Uterus (tissue), 2 donors: ENCODE results near the gene CCNL2.

Source experiments
- POLR2A ChIP-seq, 2 donors: fragments of 450-650 bp; IDR thresholded peaks; one replicate each; pipeline ENCODE4 v1.6.1; 2016; ENCODE audit warnings: antibody characterized with exemption in 2 of 2, mild to moderate bottlenecking in 1 of 2, moderate library complexity in 1 of 2
- TF ChIP-seq, protein P1 (sequence below), 4 experiments: fragments of 200-600 bp in 2 of 4; fragments of 450-650 bp in 2 of 4; sonication (generic) in 2 of 4; IDR thresholded peaks; one replicate each; pipeline ENCODE4 v1.5.1; 2016 to 2019; ENCODE audit warnings: antibody characterized with exemption in 4 of 4, mild to moderate bottlenecking in 2 of 4, moderate library complexity in 1 of 4

DNA sequence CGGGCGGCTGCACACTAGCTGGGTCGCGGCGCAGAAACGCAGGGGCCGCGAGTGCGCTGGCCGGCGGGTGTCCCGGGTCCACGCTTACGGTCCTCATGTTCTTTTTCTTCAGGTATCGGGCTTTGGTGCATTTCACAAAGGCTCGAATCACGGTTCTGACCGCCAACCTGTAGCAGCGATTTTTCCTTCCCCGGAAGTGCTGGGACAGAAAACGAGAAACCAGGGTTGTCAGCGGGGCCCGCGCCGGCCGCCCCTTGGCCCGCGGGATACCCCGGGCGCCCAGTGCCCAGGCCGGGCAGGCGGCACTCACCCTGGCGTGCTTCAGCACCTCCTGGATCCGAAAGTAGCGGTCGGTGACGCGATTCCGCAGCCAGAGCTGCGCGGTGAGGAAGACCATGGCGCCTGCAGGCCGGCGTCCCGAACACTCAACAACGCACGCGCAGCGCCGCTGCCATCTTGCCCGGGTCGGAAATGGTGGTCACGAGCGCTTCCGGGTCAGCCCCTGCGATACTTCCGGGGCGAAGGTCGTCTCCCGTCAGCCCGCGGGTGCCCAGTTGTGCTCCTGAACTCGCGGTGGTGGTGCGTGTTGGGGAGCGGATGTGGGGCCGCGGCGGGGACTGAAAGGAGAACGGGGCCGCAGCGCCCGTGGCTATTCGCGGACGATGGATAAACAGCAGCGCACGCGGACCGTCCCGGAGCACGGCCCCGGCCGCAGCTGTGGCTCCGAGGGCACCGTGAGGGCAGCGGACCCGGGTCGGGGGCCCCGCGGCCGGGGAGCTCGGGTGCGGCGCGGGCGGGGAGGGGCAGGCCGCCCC lies 7.9 kb upstream of the CCNL2 start, which contains the start of gene MRPL20:
- TF ChIP-seq, protein P1, sequence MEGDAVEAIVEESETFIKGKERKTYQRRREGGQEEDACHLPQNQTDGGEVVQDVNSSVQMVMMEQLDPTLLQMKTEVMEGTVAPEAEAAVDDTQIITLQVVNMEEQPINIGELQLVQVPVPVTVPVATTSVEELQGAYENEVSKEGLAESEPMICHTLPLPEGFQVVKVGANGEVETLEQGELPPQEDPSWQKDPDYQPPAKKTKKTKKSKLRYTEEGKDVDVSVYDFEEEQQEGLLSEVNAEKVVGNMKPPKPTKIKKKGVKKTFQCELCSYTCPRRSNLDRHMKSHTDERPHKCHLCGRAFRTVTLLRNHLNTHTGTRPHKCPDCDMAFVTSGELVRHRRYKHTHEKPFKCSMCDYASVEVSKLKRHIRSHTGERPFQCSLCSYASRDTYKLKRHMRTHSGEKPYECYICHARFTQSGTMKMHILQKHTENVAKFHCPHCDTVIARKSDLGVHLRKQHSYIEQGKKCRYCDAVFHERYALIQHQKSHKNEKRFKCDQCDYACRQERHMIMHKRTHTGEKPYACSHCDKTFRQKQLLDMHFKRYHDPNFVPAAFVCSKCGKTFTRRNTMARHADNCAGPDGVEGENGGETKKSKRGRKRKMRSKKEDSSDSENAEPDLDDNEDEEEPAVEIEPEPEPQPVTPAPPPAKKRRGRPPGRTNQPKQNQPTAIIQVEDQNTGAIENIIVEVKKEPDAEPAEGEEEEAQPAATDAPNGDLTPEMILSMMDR (IDR thresholded peaks at IDR 0.05), result peak in 1 of 4 experiments; percentile 35
- TF ChIP-seq POLR2A (IDR thresholded peaks at IDR 0.05), result peak; percentile 36 to 72
